ENCODE results near the gene SCN4B.

GRCh38 chr11:118136341-118136740 is 16.3 kb downstream of the SCN4B start:
- TF ChIP-seq POLR2A (IDR thresholded peaks at IDR 0.05; ENCODE audit: low read length) (no peak), GATA1 (IDR thresholded peaks at IDR 0.05; ENCODE audit: low read depth, low read length) (no peak)
